Raji (cell line): ENCODE results near the gene OPA1.
A peak's percentile ranks its signal among the peaks of the same experiment; 100 is the strongest.

Source experiments
- POLR2A ChIP-seq: IDR thresholded peaks from 2 replicates; pipeline ENCODE4 v1.6.1; 2011; ENCODE audit warnings: low read depth, low read length, control low read depth; ENCODE audit not compliant: insufficient read depth

OPA1 gene

GRCh38 chr3:193592841-193593667 lies at the start of gene OPA1:
OPA1 (plus strand) TSS chr3:193593208; CDS start chr3:193593378, 170 bp downstream.
- peak; percentile 83 for TF ChIP-seq POLR2A

GRCh38 chr3:193544289-193544688 lies 48.7 kb upstream of the OPA1 start:
- no peak for TF ChIP-seq POLR2A

- no peak for TF ChIP-seq POLR2A
Measured at GRCh38 chr3:193545304-193545703, 47.7 kb upstream of the OPA1 start.

GRCh38 chr3:193546129-193546528 lies 46.9 kb upstream of the OPA1 start:
- no peak for TF ChIP-seq POLR2A

- TF ChIP-seq POLR2A: no peak
Measured at GRCh38 chr3:193548406-193548805, 44.6 kb upstream of the OPA1 start.

GRCh38 chr3:193552923-193553322 lies 40.1 kb upstream of the OPA1 start:
- no peak for TF ChIP-seq POLR2A

GRCh38 chr3:193553586-193553985 lies 39.4 kb upstream of the OPA1 start:
- no peak for TF ChIP-seq POLR2A

- no peak for TF ChIP-seq POLR2A
Measured at GRCh38 chr3:193554811-193555210, 38.2 kb upstream of the OPA1 start, which contains the start of gene ATP13A4. ATP13A4 (minus strand) TSS chr3:193554895; CDS start chr3:193554799, 96 bp downstream.

GRCh38 chr3:193556841-193557240 lies 36.2 kb upstream of the OPA1 start:
- no peak for TF ChIP-seq POLR2A

- no peak for TF ChIP-seq POLR2A
Measured at GRCh38 chr3:193559100-193559499, 33.9 kb upstream of the OPA1 start.

- TF ChIP-seq POLR2A: no peak
Measured at GRCh38 chr3:193560091-193560490, 32.9 kb upstream of the OPA1 start.

GRCh38 chr3:193560870-193561269 lies 32.1 kb upstream of the OPA1 start:
- TF ChIP-seq POLR2A: no peak

- no peak for TF ChIP-seq POLR2A
Measured at GRCh38 chr3:193563426-193563825, 29.6 kb upstream of the OPA1 start.

GRCh38 chr3:193564012-193564411 lies 29.0 kb upstream of the OPA1 start:
- no peak for TF ChIP-seq POLR2A

GRCh38 chr3:193569119-193569518 lies 23.9 kb upstream of the OPA1 start:
- no peak for TF ChIP-seq POLR2A

GRCh38 chr3:193572426-193572908 lies 20.5 kb upstream of the OPA1 start:
- no peak for TF ChIP-seq POLR2A
